ENCODE results near the gene TTLL9.
"Not testable (repeated sequence)": the region's sequence is repeated elsewhere in the genome, so short reads cannot be mapped to it uniquely, and the experiment has no call there.

TTLL9 gene

GRCh38 chr20:31920275-31920855 is 49.9 kb downstream of the TTLL9 start:
- H3K36me3 ChIP-seq: no peaks in the 10 kb centered on the region
- TF ChIP-seq CTCF (IDR thresholded peaks at IDR 0.05; ENCODE audit: low read depth, low read length): no peak
- no peak for DNase-seq
- H3K4me1 ChIP-seq: no peaks in the 10 kb centered on the region
- H3K27me3 ChIP-seq: no peaks in the 10 kb centered on the region
- no peaks in the 10 kb centered on the region for H3K9me3 ChIP-seq
- no peak overlapping the region for H3K4me3 ChIP-seq (ENCODE audit: low read depth, low read length)

DNA sequence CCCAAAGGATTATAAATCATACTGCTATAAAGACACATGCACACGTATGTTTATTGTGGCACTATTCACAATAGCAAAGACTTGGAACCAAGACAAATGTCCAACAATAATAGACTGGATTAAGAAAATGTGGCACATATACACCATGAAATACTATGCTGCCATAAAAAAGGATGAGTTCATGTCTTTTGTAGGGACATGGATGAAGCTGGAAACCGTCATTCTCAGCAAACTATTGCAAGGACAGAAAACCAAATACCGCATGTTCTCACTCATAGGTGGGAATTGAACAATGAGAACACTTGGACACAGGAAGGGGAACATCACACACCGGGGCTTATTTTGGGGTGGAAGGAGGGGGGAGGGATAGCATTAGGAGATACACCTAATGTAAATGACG is 51.0 kb downstream of the TTLL9 start:
- not testable (repeated sequence) for H3K36me3 ChIP-seq; H3K4me3 ChIP-seq (ENCODE audit: low read depth, low read length); H3K27me3 ChIP-seq; H3K4me1 ChIP-seq; H3K9me3 ChIP-seq; DNase-seq

GRCh38 chr20:31922181-31922580 is 51.7 kb downstream of the TTLL9 start:
- no peak for DNase-seq
- no peak for TF ChIP-seq CTCF (IDR thresholded peaks at IDR 0.05; ENCODE audit: low read depth, low read length)
- Histone ChIP-seq H3K4me1 (no peaks in the 10 kb centered on the region), H3K36me3 (no peaks in the 10 kb centered on the region), H3K27me3 (no peaks in the 10 kb centered on the region), H3K4me3 (ENCODE audit: low read depth, low read length) (no peak overlapping the region), H3K9me3 (no peaks in the 10 kb centered on the region)

- Histone ChIP-seq H3K4me3 (ENCODE audit: low read depth, low read length) (no peak overlapping the region), H3K27me3 (no peaks in the 10 kb centered on the region), H3K9me3 (no peaks in the 10 kb centered on the region), H3K36me3 (no peaks in the 10 kb centered on the region), H3K4me1 (no peaks in the 10 kb centered on the region)
- no peak for DNase-seq
- no peak for TF ChIP-seq CTCF (IDR thresholded peaks at IDR 0.05; ENCODE audit: low read depth, low read length)
Measured at GRCh38 chr20:31922588-31922987, 52.2 kb downstream of the TTLL9 start.

DNA sequence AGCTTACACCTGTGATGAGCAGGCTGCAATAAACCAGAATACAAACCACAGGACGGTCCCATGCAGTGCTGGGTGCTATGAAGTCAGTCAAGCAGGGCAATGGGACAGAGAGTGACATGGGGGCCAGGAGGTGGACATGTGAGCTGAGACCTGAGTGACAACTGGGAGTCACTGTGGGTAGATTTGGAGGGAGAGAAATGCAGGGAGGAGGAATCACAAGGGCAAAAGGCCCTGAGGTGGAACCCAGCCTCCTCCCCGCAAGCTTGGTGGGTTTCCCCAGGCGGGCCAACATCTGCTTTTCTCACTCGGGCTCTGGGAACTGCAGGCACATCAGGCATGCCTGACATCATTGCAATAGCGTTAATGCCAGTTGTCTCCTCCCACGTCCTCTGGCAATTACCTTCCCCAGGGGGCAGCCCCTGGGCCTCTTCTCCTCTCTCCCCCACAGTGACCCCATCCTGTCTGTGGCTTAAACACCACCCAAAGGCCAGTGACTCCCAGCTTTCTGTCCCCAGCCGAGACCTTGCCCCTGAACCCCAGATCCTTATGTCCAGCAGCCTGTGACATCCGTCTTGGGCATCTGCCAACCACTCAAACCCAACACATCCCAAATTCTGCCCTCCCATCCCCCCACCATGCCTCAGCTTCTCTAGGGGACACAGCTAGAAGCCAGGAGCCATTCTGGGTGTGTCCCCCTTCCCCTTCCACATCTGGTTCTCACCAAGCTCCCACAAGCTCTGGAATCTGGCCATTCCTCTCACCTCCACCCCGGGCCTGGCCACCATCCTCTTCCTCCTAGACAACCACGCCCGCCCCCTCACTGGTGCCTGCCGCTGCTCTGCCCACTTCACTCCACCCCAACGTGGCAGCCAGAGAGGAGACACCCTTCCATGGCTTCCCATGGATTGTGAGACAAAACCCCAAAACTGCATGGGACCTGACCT is 53.2 kb downstream of the TTLL9 start:
- no peaks in the 10 kb centered on the region for H3K9me3 ChIP-seq
- TF ChIP-seq CTCF (IDR thresholded peaks at IDR 0.05; ENCODE audit: low read depth, low read length): no peak
- H3K4me1 ChIP-seq: no peaks in the 10 kb centered on the region
- H3K27me3 ChIP-seq: peaks cover 2% of the 10 kb centered on the region; the same call in 1 of the 2 replicates
- no peaks in the 10 kb centered on the region for H3K36me3 ChIP-seq
- no peak overlapping the region for H3K4me3 ChIP-seq (ENCODE audit: low read depth, low read length)
- DNase-seq: peak; percentile 33

DNA sequence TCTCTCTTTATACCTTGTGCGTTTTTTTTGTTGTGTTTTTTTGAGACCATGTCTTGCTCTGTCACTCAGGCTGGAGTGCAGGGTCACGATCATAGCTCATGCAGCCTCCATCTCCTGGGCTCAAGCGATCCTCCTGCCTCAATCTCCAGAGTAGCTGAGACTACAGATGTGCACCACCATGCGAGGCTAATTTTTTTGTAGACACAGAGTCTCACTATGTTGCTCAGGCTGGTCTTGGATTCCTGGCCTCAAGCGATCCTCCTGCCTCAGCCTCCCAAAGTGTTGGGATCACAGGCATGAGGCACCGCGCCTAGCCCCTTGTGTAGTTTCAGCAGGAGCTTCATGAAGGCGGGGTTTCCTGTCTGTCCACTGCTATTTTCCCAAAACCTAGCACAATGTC is 54.1 kb downstream of the TTLL9 start:
- no peak for DNase-seq
- TF ChIP-seq CTCF (IDR thresholded peaks at IDR 0.05; ENCODE audit: low read depth, low read length): no peak
- Histone ChIP-seq H3K27me3 (peaks cover 4% of the 10 kb centered on the region; the same call in 1 of the 2 replicates), H3K4me3 (ENCODE audit: low read depth, low read length) (no peak overlapping the region), H3K9me3 (no peaks in the 10 kb centered on the region), H3K36me3 (no peaks in the 10 kb centered on the region), H3K4me1 (no peaks in the 10 kb centered on the region)

Measured in BE2C (cell line).